ENCODE measurements around the gene DMBX1.

Gene DMBX1

GRCh38 chr1:46503421-46503820, 13.8 kb downstream of the DMBX1 start:
- DNase-seq (ENCODE audit: low read depth, low spot score): no peak

DNA sequence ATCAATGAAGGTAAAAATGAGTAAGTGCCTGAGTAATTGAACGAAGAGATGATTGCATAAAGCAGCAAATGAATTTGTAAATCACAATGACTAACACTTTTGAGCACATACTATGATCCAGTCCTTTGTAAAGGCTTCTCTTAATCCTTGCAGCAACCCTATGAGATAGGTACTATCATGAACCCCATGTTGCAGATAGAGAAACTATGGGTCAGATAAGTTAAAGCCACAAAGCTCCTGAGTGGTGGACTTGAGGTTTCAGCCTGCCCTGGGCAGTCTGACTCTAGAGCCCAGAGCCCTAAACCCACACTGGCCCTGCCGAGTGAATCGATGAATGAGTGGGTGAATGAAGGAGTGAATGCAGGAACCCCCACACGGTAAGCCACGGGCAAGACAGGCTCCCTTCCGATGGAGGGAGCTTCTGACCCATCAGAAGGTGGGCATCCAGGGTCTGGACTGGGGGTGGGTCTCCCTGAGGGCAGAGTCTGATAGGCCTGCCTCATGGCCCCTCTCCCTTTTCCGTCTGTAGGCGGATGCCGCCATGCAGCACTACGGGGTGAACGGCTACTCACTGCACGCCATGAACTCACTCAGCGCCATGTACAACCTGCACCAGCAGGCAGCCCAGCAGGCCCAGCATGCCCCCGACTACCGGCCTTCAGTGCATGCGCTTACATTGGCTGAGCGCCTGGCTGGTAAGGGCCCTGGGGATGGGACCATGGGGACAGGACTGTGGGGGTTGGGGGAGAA, 17.0 kb downstream of the DMBX1 start:
- no peak for DNase-seq (ENCODE audit: low read depth, low spot score)

DNA sequence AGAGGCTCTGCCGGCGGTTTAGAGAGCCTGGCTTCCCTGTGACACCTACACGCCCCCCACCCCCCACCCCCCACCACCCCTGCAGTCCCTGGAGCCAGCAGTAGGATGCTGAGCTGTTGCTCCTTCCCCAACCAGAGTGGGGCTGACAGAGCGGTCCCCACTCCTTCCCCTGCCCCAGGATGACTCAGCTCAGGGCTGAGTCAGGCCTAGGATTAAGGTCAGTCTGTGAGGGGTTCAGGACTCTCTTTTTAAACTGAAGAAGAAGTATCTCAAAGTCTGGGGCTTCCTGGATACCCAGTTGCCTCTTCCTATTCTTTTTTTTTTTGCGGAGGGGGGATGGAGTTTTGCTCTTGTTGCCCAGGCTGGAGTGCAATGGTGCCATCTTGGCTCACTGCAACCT, 19.1 kb downstream of the DMBX1 start:
- no peak for DNase-seq (ENCODE audit: low read depth, low spot score)

DNA sequence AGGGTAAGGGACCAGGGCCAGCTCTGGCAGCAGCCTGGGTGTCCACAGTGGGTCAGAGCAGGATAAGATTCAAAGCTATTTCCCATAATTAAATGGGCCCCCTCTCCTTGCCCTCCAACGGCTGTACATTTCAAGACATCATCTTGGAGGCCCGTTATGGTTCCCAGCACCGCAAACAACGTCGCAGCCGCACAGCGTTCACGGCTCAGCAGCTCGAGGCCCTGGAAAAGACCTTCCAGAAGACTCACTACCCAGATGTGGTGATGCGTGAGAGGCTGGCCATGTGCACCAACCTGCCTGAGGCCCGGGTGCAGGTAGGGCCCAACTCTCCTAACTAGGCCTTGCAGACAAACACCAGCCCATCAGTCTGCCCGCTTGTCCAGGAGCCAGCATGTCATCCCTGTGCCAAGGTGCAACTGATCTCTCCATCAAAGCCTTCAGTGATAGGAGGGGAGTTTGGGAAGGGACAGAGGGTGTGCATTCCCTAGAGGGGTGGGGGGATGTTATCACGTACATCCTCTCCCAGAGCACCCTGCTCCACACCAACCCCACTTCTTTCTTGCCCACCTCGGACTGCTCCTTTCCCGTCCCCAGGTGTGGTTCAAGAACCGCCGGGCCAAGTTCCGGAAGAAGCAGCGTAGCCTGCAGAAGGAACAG, 20.8 kb downstream of the DMBX1 start:
- no peak for DNase-seq (ENCODE audit: low read depth, low spot score)

DNA sequence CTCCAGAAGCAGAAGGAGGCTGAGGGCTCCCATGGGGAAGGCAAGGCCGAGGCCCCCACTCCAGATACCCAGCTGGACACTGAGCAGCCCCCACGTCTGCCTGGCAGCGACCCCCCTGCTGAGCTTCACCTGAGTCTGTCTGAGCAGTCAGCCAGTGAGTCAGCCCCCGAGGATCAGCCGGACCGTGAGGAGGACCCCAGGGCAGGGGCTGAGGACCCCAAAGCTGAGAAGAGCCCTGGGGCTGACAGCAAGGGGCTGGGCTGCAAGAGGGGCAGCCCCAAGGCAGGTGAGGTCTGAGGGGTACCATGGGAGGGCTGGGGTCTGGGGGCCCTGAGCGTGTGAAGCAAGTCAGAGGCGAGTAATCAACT, 21.3 kb downstream of the DMBX1 start:
- DNase-seq (ENCODE audit: low read depth, low spot score): no peak

- DNase-seq (ENCODE audit: low read depth, low spot score): no peak
Measured at GRCh38 chr1:46512135-46512791, 22.6 kb downstream of the DMBX1 start.

GRCh38 chr1:46512792-46513190, 23.2 kb downstream of the DMBX1 start:
- DNase-seq (ENCODE audit: low read depth, low spot score): no peak

- DNase-seq (ENCODE audit: low read depth, low spot score): no peak
Measured at GRCh38 chr1:46513536-46513935, 23.9 kb downstream of the DMBX1 start.

DNA sequence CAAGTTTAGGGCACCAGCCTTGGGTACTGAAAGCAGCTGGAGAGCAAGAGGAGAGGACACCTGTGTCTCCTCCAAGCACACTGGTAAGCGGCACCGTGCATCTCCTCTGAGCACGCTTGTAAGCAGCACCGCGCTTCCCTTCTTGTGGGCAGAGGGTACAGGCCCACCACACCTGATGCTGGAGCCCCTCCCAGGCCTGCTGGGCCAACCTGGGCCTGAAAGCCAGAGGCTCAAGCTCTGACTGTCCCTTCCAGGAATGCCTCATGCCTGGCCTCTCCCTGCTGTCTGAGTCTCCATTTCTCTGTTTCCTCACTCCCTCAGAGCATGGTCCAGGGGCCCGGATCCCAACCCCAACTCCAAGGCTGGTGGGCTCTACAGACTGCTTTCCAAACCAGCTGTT, 25.9 kb downstream of the DMBX1 start:
- no peak for DNase-seq (ENCODE audit: low read depth, low spot score)

GRCh38 chr1:46516200-46516950, 26.7 kb downstream of the DMBX1 start:
- no peak for DNase-seq (ENCODE audit: low read depth, low spot score)

DNA sequence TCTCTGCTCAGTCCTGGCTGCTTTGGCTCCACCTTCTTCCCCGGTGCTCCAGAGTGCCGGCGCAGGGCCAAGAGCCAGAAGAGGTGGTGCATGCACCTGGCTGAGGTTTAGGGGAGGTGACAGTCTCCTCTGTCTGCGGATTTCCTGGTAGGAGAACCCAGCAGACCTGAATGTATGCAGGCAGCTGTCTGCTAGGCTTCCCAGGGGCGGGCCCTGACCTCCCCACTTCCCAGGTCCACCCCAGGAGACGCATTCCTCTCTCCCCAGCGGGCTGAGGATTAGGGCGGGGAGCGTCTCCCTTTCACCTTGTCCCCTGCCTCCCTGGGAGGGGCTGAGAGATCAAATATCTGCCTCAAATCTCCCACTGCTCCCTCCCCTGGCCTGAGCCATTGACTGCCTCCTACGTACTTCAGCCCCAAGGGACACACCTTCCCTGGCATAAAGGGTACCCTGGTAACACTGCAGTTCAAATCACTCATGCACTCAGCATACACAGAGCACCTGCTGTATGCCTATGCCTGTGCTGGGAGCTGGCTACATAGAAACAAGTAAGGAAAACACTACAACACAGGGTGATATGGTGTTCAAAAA, 27.5 kb downstream of the DMBX1 start:
- no peak for DNase-seq (ENCODE audit: low read depth, low spot score)

DNA sequence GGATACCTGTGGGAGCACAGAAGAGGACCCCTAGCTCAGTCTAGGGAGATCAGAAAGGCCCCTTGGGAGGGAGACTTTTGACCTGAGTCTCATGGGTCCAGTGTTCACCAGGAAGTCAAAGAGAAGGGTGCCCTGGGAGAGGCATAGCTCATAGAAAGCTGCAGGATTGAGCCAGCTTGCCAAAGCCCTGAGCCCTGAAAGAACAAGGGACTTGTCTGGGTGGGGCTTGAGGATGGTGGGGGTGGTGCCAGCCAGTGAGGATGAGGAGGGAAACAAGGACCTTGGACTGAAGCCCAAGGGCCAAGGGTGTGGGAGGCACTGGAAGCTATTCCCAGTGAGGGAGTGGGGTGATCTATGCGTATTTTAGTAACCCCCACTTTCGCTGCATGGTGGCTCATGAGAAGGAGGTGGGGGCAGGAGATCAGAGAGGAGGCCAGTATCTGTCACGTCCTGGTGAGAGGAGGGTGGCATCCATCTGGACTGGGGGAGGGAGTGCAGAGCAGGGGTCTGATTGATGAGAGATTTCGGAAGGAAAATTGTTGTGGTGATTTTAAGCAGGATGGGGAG, 28.4 kb downstream of the DMBX1 start:
- no peak for DNase-seq (ENCODE audit: low read depth, low spot score)

- DNase-seq (ENCODE audit: low read depth, low spot score): no peak
Measured at GRCh38 chr1:46519209-46519608, 29.6 kb downstream of the DMBX1 start.

GRCh38 chr1:46520063-46520911, 30.7 kb downstream of the DMBX1 start:
- no peak for DNase-seq (ENCODE audit: low read depth, low spot score)

GRCh38 chr1:46521414-46521813, 31.8 kb downstream of the DMBX1 start:
- DNase-seq (ENCODE audit: low read depth, low spot score): no peak

GRCh38 chr1:46522184-46522968, 32.7 kb downstream of the DMBX1 start:
- no peak for DNase-seq (ENCODE audit: low read depth, low spot score)

DNA sequence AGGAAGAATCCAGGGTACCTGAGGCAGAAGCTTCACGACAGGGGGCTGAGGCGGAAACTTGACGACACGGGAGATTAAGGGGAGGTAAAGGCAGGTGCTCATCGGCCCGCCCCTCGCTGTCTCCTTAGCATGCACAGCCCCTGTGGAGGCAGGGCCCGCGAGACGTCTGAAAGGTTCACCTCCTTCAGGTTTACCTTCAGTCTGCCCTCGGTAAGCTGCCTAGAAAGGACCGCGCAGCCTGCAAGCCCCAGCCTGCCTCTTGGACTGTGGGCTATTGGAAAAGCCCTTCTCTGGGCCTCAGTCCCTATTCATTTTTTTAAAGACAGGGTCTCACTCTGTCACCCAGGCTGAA, 33.3 kb downstream of the DMBX1 start:
- no peak for DNase-seq (ENCODE audit: low read depth, low spot score)

- DNase-seq (ENCODE audit: low read depth, low spot score): no peak
Measured at GRCh38 chr1:46523496-46524353, 34.1 kb downstream of the DMBX1 start.

DNA sequence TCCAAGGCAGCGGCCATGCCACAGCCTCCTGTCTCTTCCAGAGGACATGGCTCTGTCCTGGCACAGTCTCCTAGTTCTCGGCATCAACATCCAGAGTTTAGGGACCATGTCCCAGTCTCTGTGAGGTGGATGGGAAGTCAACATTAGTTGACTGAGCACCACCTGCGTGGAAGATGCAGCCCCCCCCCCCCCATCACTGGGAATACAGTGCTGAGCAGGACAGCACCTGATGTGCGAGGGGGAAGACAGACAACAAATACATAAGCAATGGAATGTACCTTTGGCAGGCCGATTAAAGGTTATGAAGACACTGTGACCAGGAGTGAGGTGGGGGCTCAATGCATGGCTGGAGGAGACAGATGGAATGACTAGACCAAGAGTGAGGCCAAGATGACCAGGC, 35.2 kb downstream of the DMBX1 start:
- DNase-seq (ENCODE audit: low read depth, low spot score): no peak
